ENCODE results near the gene ACYP2. TPM values are rescaled to one million over a fixed set of nuclear protein-coding genes. Genes with fewer than 3 reads are reported as not detected.

The ACYP2 gene
- total and polyA plus RNA-seq, 4 experiments from 2014 or later, result 13.1 to 16.9 (median 16.8) TPM

DNA sequence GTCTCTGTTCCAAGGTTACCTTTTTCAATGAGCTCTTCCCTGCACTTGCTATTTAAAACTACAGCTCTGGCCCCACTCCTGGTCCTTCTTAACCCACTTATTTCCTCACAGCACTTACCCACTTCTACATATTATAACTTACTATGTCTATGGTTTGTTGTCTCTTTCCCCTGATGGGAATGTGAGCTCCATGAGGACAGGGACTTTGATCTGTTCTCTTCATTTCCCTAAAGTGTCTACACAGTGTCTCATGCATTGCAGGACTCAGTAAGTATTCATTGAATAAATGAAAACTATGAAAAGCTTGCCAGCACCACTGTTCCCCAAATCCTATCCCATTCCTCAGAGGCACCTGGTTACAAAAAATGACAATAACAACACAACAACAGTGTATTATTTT, 18.3 kb upstream of the ACYP2 start:
- POLR2A ChIA-PET (ENCODE audit: partially characterized antibody), result interaction anchor here (1.7 kb wide), 1 partner anchor 11 kb away, joined by 6 read pairs; no protein-coding TSS in a partner anchor
- no peak overlapping the region for H3K27ac ChIP-seq (ENCODE audit: low read depth, low read length)

DNA sequence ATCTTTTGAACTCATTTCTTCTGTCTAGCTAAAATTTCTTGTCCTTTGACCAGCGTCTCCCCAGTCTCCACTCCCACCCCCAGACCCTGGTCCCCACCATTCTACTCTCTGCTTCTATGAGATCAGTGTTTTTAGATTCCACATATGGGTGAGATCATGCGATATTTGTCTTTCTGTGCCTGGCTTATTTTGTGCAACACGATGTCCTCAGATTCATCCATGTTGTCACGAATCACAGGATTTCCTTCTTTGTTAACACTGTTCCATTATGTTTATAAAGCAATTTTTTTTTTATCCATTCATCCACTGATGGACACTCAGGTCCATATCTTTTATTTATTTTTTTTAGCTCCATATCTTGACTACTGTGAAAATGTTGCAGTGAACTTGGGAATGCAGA, 16.0 kb upstream of the ACYP2 start:
- peaks cover 21% of the 10 kb centered on the region for H3K4me1 ChIP-seq (ENCODE audit: insufficient read depth, low read length)
- Mint-ChIP-seq H3K4me1 (peaks cover 13 to 46% (median 25%) of the 10 kb centered on the region in 4 donors), H3K27ac (peak overlapping the region in 2 of 7 donors; percentile 5 to 6), H3K27me3 (no peaks in the 10 kb centered on the region), H3K9me3 (peaks cover 0 to 1% (median 0%) of the 10 kb centered on the region in 8 donors), H3K4me3 (no peak overlapping the region), H3K36me3 (no peaks in the 10 kb centered on the region)
- no peak for DNase-seq
- no peak overlapping the region for H3K27ac ChIP-seq (ENCODE audit: low read depth, low read length)
- H3K36me3 ChIP-seq (ENCODE audit: insufficient read depth, low read length), result no peaks in the 10 kb centered on the region
- H3K27me3 ChIP-seq (ENCODE audit: insufficient read depth, low read length), result no peaks in the 10 kb centered on the region
- intact Hi-C loops (cut with micrococcal nuclease), result no loop called here
- H3K4me3 ChIP-seq (ENCODE audit: low read length in 2 of 2), result no peak overlapping the region
- no peaks in the 10 kb centered on the region for H3K9me3 ChIP-seq (ENCODE audit: control insufficient read depth in 1 of 2, low read length in 2 of 2)
- ChIA-PET CTCF (ENCODE audit: partially characterized antibody) (interaction anchor here (1.1 to 3.1 kb wide), 2 partner anchors 8 to 45 kb away, joined by 3 to 13 read pairs; no protein-coding TSS in a partner anchor), POLR2A (ENCODE audit: partially characterized antibody) (no interaction called here)

More for the DNA sequence above, 18.3 kb upstream of the ACYP2 start:
- no peaks in the 10 kb centered on the region for H3K36me3 Mint-ChIP-seq
- intact Hi-C loops (cut with micrococcal nuclease), result no loop called here
- peak overlapping the region in 3 of 7 donors; percentile 14 to 57 (median 51) for H3K27ac Mint-ChIP-seq
- Histone ChIP-seq H3K9me3 (ENCODE audit: control insufficient read depth in 1 of 2, low read length in 2 of 2) (no peaks in the 10 kb centered on the region), H3K4me1 (ENCODE audit: insufficient read depth, low read length) (peaks cover 30% of the 10 kb centered on the region), H3K27me3 (ENCODE audit: insufficient read depth, low read length) (no peaks in the 10 kb centered on the region), H3K4me3 (ENCODE audit: low read length in 2 of 2) (no peak overlapping the region), H3K36me3 (ENCODE audit: insufficient read depth, low read length) (no peaks in the 10 kb centered on the region)
- no peaks in the 10 kb centered on the region for H3K27me3 Mint-ChIP-seq
- H3K4me3 Mint-ChIP-seq, result peak overlapping the region in 2 of 8 donors; percentile 29 to 61
- H3K4me1 Mint-ChIP-seq, result peaks cover 23 to 58% (median 36%) of the 10 kb centered on the region in 4 donors
- H3K9me3 Mint-ChIP-seq, result peaks cover 0 to 1% (median 0%) of the 10 kb centered on the region in 8 donors
- no peak for DNase-seq
- CTCF ChIA-PET (ENCODE audit: partially characterized antibody), result interaction anchor here (3.1 kb wide), 1 partner anchor 10 kb away, joined by 13 read pairs; no protein-coding TSS in a partner anchor

DNA sequence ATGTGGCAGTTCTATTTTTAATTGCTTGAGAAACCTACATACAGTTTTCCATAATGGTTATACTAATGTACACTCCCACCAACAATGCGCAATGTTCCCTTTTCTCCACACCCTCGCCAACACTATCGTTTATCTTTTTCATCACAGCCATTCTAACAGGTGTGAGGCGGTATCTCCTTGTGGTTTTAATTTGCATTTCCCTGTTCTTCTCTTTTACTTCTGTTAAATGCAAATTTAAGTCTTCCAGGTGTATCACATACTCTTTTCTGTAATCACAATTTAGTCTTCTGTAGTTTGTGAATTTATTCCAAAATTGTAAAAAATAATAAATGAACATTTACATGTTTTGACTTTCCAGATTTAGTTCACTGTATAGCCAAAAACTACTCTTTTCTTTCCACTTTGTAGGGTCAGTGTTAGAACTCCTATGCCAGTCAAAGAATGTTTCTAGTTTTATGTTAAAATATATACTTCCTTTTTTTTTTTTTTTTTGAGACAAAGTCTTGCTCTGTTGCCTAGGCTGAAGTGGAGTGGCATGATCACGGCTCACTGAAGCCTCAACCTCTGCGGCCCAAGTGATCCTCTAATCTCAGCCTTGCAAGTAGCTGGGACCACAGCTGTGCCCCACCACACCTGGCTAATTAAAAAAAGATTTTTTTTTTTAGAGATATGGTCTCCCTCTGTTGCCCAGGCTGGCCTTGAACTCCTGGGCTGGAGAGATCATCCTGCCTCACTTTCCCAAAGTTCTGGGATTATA, 15.4 kb upstream of the ACYP2 start:
- Mint-ChIP-seq H3K4me3 (peak overlapping the region in 3 of 8 donors; percentile 8 to 31 (median 18)), H3K4me1 (peaks cover 13 to 46% (median 25%) of the 10 kb centered on the region in 4 donors), H3K36me3 (no peaks in the 10 kb centered on the region), H3K27me3 (no peaks in the 10 kb centered on the region), H3K9me3 (peaks cover 0 to 1% (median 0%) of the 10 kb centered on the region in 8 donors), H3K27ac (peak overlapping the region in 3 of 7 donors; percentile 5 to 31 (median 6))
- POLR2A ChIA-PET (ENCODE audit: partially characterized antibody), result no interaction called here
- intact Hi-C loops (cut with micrococcal nuclease), result loop anchor here (10.0 kb wide), 1 partner anchor 425 kb away; no protein-coding TSS in a partner anchor
- peaks cover 19% of the 10 kb centered on the region for H3K4me1 ChIP-seq (ENCODE audit: insufficient read depth, low read length)
- no peaks in the 10 kb centered on the region for H3K27me3 ChIP-seq (ENCODE audit: insufficient read depth, low read length)
- H3K9me3 ChIP-seq (ENCODE audit: control insufficient read depth in 1 of 2, low read length in 2 of 2), result no peaks in the 10 kb centered on the region
- CTCF ChIA-PET (ENCODE audit: partially characterized antibody), result no interaction called here
- DNase-seq, result no peak
- no peaks in the 10 kb centered on the region for H3K36me3 ChIP-seq (ENCODE audit: insufficient read depth, low read length)
- H3K4me3 ChIP-seq (ENCODE audit: low read length in 2 of 2), result no peak overlapping the region
- H3K27ac ChIP-seq (ENCODE audit: low read depth, low read length), result no peak overlapping the region

DNA sequence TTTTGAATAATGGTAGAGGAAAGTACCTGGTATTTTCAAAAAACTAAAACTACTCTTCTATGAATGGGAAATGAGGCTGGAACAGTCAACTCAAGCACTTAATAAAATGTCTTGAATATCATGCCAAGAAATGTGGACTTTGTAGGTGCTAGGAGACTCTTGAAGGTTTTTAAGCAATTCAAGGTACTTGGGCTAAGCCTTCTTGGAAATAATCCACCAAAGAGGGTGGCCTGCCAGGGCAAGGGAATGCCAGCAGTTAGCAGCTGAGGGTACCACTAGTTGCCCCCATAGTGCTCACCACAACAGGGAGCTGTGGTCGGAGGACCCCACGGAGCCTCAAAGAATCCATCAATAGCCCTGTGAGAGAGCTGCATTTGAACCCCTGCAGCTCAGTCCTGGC, 14.6 kb upstream of the ACYP2 start:
- H3K4me1 ChIP-seq (ENCODE audit: insufficient read depth, low read length), result peaks cover 19% of the 10 kb centered on the region
- ChIA-PET POLR2A (ENCODE audit: partially characterized antibody) (no interaction called here), CTCF (ENCODE audit: partially characterized antibody) (interaction anchor here (1.0 kb wide), 1 partner anchor 8 kb away, joined by 3 read pairs; no protein-coding TSS in a partner anchor)
- Mint-ChIP-seq H3K36me3 (no peaks in the 10 kb centered on the region), H3K4me3 (no peak overlapping the region), H3K27ac (no peak overlapping the region), H3K9me3 (peaks cover 0 to 1% (median 0%) of the 10 kb centered on the region in 8 donors), H3K27me3 (no peaks in the 10 kb centered on the region), H3K4me1 (peaks cover 13 to 46% (median 25%) of the 10 kb centered on the region in 4 donors)
- H3K27me3 ChIP-seq (ENCODE audit: insufficient read depth, low read length), result no peaks in the 10 kb centered on the region
- no peak overlapping the region for H3K4me3 ChIP-seq (ENCODE audit: low read length in 2 of 2)
- no peaks in the 10 kb centered on the region for H3K9me3 ChIP-seq (ENCODE audit: control insufficient read depth in 1 of 2, low read length in 2 of 2)
- intact Hi-C loops (cut with micrococcal nuclease), result loop anchor here (10.0 kb wide), 1 partner anchor 424 kb away; no protein-coding TSS in a partner anchor
- H3K36me3 ChIP-seq (ENCODE audit: insufficient read depth, low read length), result no peaks in the 10 kb centered on the region
- no peak overlapping the region for H3K27ac ChIP-seq (ENCODE audit: low read depth, low read length)
- no peak for DNase-seq

DNA sequence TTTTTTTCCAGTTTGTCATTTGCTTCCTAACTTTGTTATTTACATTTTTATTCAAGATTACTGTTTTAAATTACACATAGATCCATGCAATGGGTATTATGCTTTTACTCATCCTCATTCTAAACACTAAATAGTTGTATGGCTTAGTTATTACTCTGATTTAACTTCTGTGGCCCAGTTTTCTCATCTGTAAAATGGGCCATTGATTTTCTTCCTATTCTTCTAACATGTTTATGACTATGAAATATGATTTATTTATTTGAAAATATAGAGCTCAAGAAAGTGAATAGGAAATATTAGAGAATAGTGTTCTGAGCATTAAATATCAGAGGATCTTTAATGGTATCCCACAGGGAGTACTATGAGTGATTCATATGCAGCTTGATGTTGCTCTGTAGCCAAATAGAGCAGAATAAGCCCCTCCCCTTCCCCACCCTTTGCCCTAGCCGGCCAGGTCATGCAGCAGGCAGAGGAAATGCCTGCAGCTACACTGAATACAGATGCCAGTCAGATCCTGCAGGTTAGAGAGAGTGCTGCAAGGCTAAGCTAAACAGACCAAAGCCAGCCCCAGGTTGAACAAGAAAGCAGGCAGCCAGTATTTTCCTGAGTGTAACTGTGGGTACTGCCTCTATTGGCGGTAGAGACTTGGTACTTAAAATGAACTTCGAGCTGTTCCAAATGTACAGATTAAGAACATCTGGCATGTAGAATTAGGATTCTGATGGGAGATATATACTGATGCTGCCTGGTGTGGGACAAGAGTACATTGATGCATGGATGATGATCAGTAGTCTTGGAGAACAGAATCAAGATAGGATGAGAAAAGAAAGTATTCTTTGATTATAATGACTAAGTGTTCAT, 11.7 kb upstream of the ACYP2 start:
- ChIA-PET POLR2A (ENCODE audit: partially characterized antibody) (interaction anchor here (0.7 to 4.3 kb wide), 5 partner anchors 11 to 134 kb away, joined by 3 to 31 read pairs (median 3); partner anchors contain the start of gene ACYP2), CTCF (ENCODE audit: partially characterized antibody) (interaction anchor here (0.7 to 2.7 kb wide), 8 partner anchors 11 to 601 kb away, joined by 3 to 9 read pairs (median 4); partner anchors contain the start of genes ACYP2 and PSME4)
- intact Hi-C loops (cut with micrococcal nuclease), result loop anchor here (10.0 kb wide), 1 partner anchor 421 kb away; no protein-coding TSS in a partner anchor
- no peaks in the 10 kb centered on the region for H3K36me3 ChIP-seq (ENCODE audit: insufficient read depth, low read length)
- no peak overlapping the region for H3K27ac ChIP-seq (ENCODE audit: low read depth, low read length)
- H3K9me3 Mint-ChIP-seq, result no peaks in the 10 kb centered on the region
- peaks cover 15 to 28% (median 19%) of the 10 kb centered on the region in 4 donors for H3K4me1 Mint-ChIP-seq
- no peak overlapping the region for H3K4me3 ChIP-seq (ENCODE audit: low read length in 2 of 2)
- H3K4me3 Mint-ChIP-seq, result no peak overlapping the region
- H3K4me1 ChIP-seq (ENCODE audit: insufficient read depth, low read length), result peaks cover 19% of the 10 kb centered on the region
- no peaks in the 10 kb centered on the region for H3K36me3 Mint-ChIP-seq
- peak overlapping the region in 3 of 7 donors; percentile 23 to 78 (median 72) for H3K27ac Mint-ChIP-seq
- no peaks in the 10 kb centered on the region for H3K9me3 ChIP-seq (ENCODE audit: control insufficient read depth in 1 of 2, low read length in 2 of 2)
- no peaks in the 10 kb centered on the region for H3K27me3 Mint-ChIP-seq
- no peaks in the 10 kb centered on the region for H3K27me3 ChIP-seq (ENCODE audit: insufficient read depth, low read length)
- DNase-seq, result peak; percentile 30 to 53 (median 50)

DNA sequence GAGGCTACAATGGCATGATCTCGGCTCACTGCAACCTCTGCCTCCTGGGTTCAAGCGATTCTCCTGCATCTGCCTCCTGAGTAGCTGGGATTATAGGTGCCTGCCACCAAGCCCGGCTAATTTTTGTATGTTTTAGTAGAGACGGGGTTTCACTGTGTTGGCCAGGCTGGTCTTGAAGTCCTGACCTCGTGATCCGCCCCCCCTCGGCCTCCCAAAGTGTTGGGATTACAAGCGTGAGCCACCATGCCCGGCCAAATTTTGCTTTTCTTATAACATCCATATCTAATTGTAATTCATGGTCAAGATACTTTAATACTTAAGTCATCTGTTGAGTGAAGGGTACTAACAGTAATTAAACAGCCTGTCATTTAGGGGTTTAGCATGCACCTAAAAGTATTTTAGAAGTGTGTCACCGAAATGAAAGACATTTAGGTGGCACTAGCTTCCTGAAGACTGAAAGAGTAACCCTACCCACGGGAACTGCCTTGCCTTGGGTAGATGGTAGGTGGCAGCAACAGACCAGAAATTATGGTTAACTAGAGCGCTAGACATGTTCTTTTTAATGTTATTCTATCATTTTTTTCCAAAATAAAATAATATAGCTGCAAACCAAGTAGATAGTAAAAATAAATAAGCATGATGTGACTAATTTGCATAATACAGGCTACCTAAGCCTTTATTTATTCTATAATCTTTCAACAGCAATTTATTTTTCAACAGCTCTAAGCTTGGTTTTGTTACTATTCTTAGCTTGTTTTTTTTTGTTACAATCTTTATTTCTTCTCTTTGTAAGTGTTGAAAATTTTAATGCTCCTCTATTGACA, 8.6 kb upstream of the ACYP2 start:
- no peak overlapping the region for H3K27ac ChIP-seq (ENCODE audit: low read depth, low read length)
- no peaks in the 10 kb centered on the region for H3K9me3 Mint-ChIP-seq
- H3K27ac Mint-ChIP-seq, result peak overlapping the region in 1 of 7 donors; percentile 68
- H3K4me1 ChIP-seq (ENCODE audit: insufficient read depth, low read length), result peaks cover 13% of the 10 kb centered on the region
- H3K36me3 Mint-ChIP-seq, result no peaks in the 10 kb centered on the region
- peak; percentile 39 to 56 (median 54) for DNase-seq
- no peak overlapping the region for H3K4me3 Mint-ChIP-seq
- CTCF ChIA-PET (ENCODE audit: partially characterized antibody), result interaction anchor here (0.6 to 3.6 kb wide), 27 partner anchors 9 to 1067 kb away, joined by 3 to 31 read pairs (median 4); partner anchors contain the start of gene ACYP2
- no peaks in the 10 kb centered on the region for H3K9me3 ChIP-seq (ENCODE audit: control insufficient read depth in 1 of 2, low read length in 2 of 2)
- intact Hi-C loops (cut with micrococcal nuclease), result loop anchor here (1.0 to 10.0 kb wide), 3 partner anchors 418 to 1060 kb away; no protein-coding TSS in a partner anchor
- POLR2A ChIA-PET (ENCODE audit: partially characterized antibody), result interaction anchor here (0.7 to 1.9 kb wide), 6 partner anchors 9 to 602 kb away, joined by 3 to 10 read pairs (median 4); partner anchors contain the start of genes ACYP2 and CHAC2
- H3K27me3 Mint-ChIP-seq, result no peaks in the 10 kb centered on the region
- peaks cover 8 to 12% (median 9%) of the 10 kb centered on the region in 4 donors for H3K4me1 Mint-ChIP-seq
- H3K4me3 ChIP-seq (ENCODE audit: low read length in 2 of 2), result no peak overlapping the region
- H3K27me3 ChIP-seq (ENCODE audit: insufficient read depth, low read length), result no peaks in the 10 kb centered on the region
- no peaks in the 10 kb centered on the region for H3K36me3 ChIP-seq (ENCODE audit: insufficient read depth, low read length)

All from CD4-positive, alpha-beta memory T cell (primary cell).